Smooth muscle cell (in vitro differentiated cells): ENCODE measurements around the gene SIN3B. TPM values are rescaled to one million over a fixed set of nuclear protein-coding genes. Genes with fewer than 3 reads are reported as not detected.

Source experiments
- DNase-seq: peaks from one replicate; lab custom pipeline; 2025; ENCODE audit not compliant: unreplicated experiment; lab: John Stamatoyannopoulos, UW
- H2AFZ ChIP-seq: fragments of 200-600 bp; sonication (generic); 2 replicates; pipeline ENCODE4 v1.6.0; 2016; ENCODE audit warnings: antibody characterized with exemption, low read depth, mild to moderate bottlenecking
- H3F3A ChIP-seq: fragments of 200-600 bp; sonication (generic); 2 replicates; pipeline ENCODE4 v1.6.0; 2017; ENCODE audit warnings: antibody characterized with exemption, low read depth
- H3K27ac ChIP-seq: fragments of 200-600 bp; sonication (generic); 2 replicates; pipeline ENCODE4 v1.5.1; 2016; ENCODE audit warnings: low read depth, mild to moderate bottlenecking
- H3K27me3 ChIP-seq: fragments of 200-600 bp; sonication (generic); 2 replicates; pipeline ENCODE4 v1.6.1; 2016; ENCODE audit warnings: low read depth, mild to moderate bottlenecking
- H3K36me3 ChIP-seq: fragments of 200-600 bp; sonication (generic); 2 replicates; pipeline ENCODE4 v1.5.1; 2016; ENCODE audit warnings: low read depth
- H3K4me1 ChIP-seq: fragments of 200-600 bp; sonication (generic); 2 replicates; pipeline ENCODE4 v1.5.1; 2016; ENCODE audit warnings: low read depth
- H3K4me2 ChIP-seq: fragments of 200-600 bp; sonication (generic); 2 replicates; pipeline ENCODE4 v1.6.0; 2016; ENCODE audit warnings: mild to moderate bottlenecking
- H3K4me3 ChIP-seq: fragments of 200-600 bp; sonication (generic); 2 replicates; pipeline ENCODE4 v1.5.1; 2016; ENCODE audit warnings: mild to moderate bottlenecking
- H3K79me2 ChIP-seq: fragments of 200-600 bp; sonication (generic); 2 replicates; pipeline ENCODE4 v1.6.0; 2016; ENCODE audit warnings: low read depth, mild to moderate bottlenecking
- H3K9ac ChIP-seq: fragments of 200-600 bp; sonication (generic); 2 replicates; pipeline ENCODE4 v1.6.0; 2016; ENCODE audit warnings: low read depth
- H3K9me3 ChIP-seq: fragments of 200-600 bp; sonication (generic); replicated peaks from 2 replicates; pipeline ENCODE4 v1.5.1; 2016; ENCODE audit warnings: low read depth
- H4K20me1 ChIP-seq: fragments of 200-600 bp; sonication (generic); 2 replicates; pipeline ENCODE4 v1.6.0; 2016; ENCODE audit warnings: low read depth
- CTCF ChIP-seq: fragments of 200-600 bp; sonication (generic); IDR thresholded peaks from 2 replicates; pipeline ENCODE4 v1.5.1; 2017; ENCODE audit warnings: borderline replicate concordance, mild to moderate bottlenecking, antibody characterized with exemption; ENCODE audit not compliant: insufficient read depth, poor library complexity, severe bottlenecking
- WGBS: methylation state at CpG from one replicate; pipeline ENCODE4 v1.1.7; 2016; ENCODE audit warnings: low lambda C conversion rate; 5-methylcytosine and 5-hydroxymethylcytosine counted together
- polyA plus RNA-seq: library from polyadenylated mRNA; unstranded; fragments of >200 nt; fragmentation: Nextera tagmentation; extraction: Ambion mirVana; gene quantifications from 2 replicates; pipeline ENCODE4 v1.2.1, GENCODE V29; 2016
- total RNA-seq: library from RNA; depleted of rRNA; stranded (reverse); fragments of >200 nt; gene quantifications from 2 replicates; pipeline ENCODE4 v1.2.3, GENCODE V29; 2014

SIN3B gene
- total and polyA plus RNA-seq, 2 experiments from 2014 or later, result 16.5 to 25.1 TPM

GRCh38 chr19:16849168-16849567 lies 20.0 kb downstream of the SIN3B start:
- Histone ChIP-seq H3K4me3 (no peak overlapping the region), H3K27me3 (no peaks in the 10 kb centered on the region), H3K4me2 (no peak overlapping the region), H3K79me2 (no peaks in the 10 kb centered on the region), H3K27ac (no peak overlapping the region), H4K20me1 (peaks cover 25% of the 10 kb centered on the region), H3K36me3 (peaks cover 15% of the 10 kb centered on the region), H2AFZ (no peak overlapping the region), H3K9ac (no peak overlapping the region), H3K9me3 (no peaks in the 10 kb centered on the region), H3F3A (no peaks in the 10 kb centered on the region), H3K4me1 (no peaks in the 10 kb centered on the region)
- no peak for TF ChIP-seq CTCF
- DNase-seq, result no peak
- 93% methylated on average over 1 of the region's 1 CpG for WGBS

GRCh38 chr19:16850133-16850532 lies 20.9 kb downstream of the SIN3B start:
- Histone ChIP-seq H3K4me2 (no peak overlapping the region), H3K27ac (no peak overlapping the region), H3K36me3 (peaks cover 15% of the 10 kb centered on the region), H2AFZ (no peak overlapping the region), H4K20me1 (peaks cover 25% of the 10 kb centered on the region), H3K4me1 (no peaks in the 10 kb centered on the region), H3K79me2 (no peaks in the 10 kb centered on the region), H3K9ac (no peak overlapping the region), H3K9me3 (no peaks in the 10 kb centered on the region), H3K4me3 (no peak overlapping the region), H3F3A (no peaks in the 10 kb centered on the region), H3K27me3 (no peaks in the 10 kb centered on the region)
- DNase-seq, result no peak
- 94% methylated on average over 4 of the region's 4 CpGs for WGBS
- no peak for TF ChIP-seq CTCF

GRCh38 chr19:16851031-16851712 lies 22.0 kb downstream of the SIN3B start:
- H3K4me3 ChIP-seq, result no peak overlapping the region
- H3K9ac ChIP-seq, result no peak overlapping the region
- H2AFZ ChIP-seq, result no peak overlapping the region
- H3K9me3 ChIP-seq, result no peaks in the 10 kb centered on the region
- no peaks in the 10 kb centered on the region for H3K27me3 ChIP-seq
- no peaks in the 10 kb centered on the region for H3F3A ChIP-seq
- peaks cover 19% of the 10 kb centered on the region for H4K20me1 ChIP-seq
- no peak for TF ChIP-seq CTCF
- no peaks in the 10 kb centered on the region for H3K79me2 ChIP-seq
- H3K27ac ChIP-seq, result no peak overlapping the region
- DNase-seq, result no peak
- 95% methylated on average over 32 of the region's 33 CpGs for WGBS
- peaks cover 15% of the 10 kb centered on the region for H3K36me3 ChIP-seq
- H3K4me2 ChIP-seq, result no peak overlapping the region
- no peaks in the 10 kb centered on the region for H3K4me1 ChIP-seq

GRCh38 chr19:16853066-16853465 lies 23.9 kb downstream of the SIN3B start:
- H3K9me3 ChIP-seq, result no peaks in the 10 kb centered on the region
- H3K27ac ChIP-seq, result no peak overlapping the region
- no peak for DNase-seq
- 99% methylated on average over 7 of the region's 7 CpGs for WGBS
- H3K36me3 ChIP-seq, result peaks cover 10% of the 10 kb centered on the region
- H3K9ac ChIP-seq, result no peak overlapping the region
- H3K4me1 ChIP-seq, result no peaks in the 10 kb centered on the region
- no peak for TF ChIP-seq CTCF
- H3K4me3 ChIP-seq, result no peak overlapping the region
- peaks cover 19% of the 10 kb centered on the region for H4K20me1 ChIP-seq
- no peaks in the 10 kb centered on the region for H3F3A ChIP-seq
- no peak overlapping the region for H2AFZ ChIP-seq
- H3K27me3 ChIP-seq, result no peaks in the 10 kb centered on the region
- H3K79me2 ChIP-seq, result no peaks in the 10 kb centered on the region
- H3K4me2 ChIP-seq, result no peak overlapping the region
